Measurements from ENCODE around the gene ROPN1B.
"Not testable (repeated sequence)": the region's sequence is repeated elsewhere in the genome, so short reads cannot be mapped to it uniquely, and the experiment has no call there.

Gene ROPN1B

DNA sequence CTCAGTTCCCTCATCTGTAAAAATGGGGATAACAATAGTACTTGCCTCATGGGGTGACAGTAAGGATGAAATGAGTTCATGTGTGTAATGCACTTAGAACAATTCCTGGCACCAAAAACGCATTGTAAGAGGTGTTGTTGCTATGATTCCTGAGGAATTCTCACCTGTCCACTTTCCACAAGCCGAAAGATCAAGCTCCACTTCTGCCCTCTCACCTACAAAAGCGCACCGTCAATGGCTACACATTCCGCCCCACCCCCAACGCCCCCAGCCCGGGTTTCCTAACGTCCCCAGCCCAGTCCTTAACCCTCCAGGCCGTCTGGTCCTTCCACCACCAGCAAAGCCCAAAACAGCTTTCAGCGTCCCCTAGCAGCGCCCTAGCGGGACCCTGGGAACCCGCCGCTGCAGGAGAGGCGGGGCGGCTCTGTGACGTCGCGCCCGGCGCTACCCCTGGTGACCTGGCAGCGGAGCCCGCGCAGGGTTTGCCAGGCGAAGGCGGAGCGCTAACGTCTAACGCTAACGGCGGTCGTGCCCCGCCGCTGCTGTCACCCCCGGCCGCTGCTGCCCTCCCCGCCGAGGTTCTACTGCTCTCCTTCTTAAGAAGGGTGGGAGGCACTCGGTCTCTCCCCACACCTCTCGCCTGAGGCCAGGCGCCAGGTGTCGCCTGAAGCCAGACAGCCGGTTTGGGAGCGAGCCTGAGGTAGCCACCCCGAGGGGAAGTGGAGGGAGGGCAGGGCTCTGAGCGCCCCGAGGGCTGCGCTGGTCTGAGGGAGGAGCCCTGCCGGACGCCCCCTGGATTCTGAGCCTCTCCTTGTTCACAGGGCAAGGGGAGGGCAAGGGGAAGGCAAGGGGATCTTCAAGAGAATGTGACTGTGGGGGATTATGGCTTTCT, at the start of gene ROPN1B:
Gene ROPN1B, plus strand, starts transcription at position 478 of the 892 bp plus-strand sequence. CDS start 2,877 bp downstream, outside the sequence.
- not testable (repeated sequence) for DNase-seq

DNA sequence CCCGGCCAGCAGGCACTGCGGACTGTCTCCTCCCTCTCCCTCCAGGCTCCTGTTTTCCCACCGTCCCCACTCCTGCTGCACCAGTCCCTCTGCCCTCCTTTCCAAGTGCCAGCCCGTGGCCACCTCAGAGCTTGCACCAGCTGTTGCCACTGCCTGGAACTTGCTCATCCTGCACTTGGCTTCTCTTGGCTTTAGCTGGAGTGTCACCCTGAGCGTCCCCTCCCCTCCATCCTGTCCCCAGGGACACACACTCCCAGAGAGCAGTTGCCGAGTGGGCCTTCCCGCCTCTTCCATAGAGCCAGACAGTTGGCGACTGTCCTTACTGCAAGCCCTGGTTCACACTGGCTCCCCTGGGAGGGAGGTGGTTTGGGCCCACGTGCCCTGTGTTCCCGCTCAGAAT, 48.8 kb upstream of the ROPN1B start:
- DNase-seq = not testable (repeated sequence)

DNA sequence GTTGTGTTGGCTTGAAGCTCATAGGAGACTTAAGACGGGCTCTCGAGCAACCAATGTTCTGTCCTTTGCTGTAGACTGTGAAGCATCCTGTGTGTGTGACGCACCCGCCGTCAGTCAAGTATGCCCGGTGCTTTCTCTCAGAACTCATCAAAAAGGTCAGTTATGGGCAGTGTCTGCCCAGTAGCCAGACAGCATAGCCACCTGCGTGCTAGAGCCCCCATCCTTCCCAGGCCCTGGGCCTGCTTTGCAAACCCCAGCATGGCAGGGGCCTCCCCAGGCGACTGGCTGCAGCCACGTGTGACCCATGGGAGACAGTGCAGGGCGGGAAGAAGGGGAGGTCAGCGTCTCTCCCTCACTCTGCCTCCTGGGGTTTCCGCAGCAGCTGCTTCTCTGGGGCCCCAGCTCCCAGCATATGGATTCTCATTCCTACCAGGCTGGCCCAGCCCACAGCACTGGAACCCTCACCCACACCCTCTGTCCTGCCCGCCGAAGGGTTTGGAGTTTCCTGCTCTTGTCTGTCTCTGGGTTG, 48.2 kb upstream of the ROPN1B start:
- not testable (repeated sequence) for DNase-seq

DNA sequence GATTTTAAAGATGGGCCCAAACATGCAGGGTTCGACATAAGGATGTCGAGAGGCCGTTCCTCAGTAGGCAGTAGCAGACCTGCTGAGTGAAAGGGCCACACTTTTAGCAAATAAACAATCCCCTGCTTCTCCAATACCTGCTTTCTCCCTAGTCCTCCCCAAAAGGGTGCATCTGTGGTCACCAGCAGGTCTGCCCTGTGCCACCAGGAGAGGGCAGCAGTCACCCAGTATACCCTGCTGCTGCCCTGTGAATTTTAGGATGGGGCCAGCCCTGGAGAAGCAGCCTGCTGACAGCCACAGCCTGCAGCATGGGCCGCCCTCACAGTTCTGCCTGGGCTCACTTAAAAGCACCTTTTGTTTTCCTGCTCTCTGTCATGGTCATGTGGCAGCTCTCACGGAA, 47.3 kb upstream of the ROPN1B start:
- DNase-seq = peak; percentile 57

DNA sequence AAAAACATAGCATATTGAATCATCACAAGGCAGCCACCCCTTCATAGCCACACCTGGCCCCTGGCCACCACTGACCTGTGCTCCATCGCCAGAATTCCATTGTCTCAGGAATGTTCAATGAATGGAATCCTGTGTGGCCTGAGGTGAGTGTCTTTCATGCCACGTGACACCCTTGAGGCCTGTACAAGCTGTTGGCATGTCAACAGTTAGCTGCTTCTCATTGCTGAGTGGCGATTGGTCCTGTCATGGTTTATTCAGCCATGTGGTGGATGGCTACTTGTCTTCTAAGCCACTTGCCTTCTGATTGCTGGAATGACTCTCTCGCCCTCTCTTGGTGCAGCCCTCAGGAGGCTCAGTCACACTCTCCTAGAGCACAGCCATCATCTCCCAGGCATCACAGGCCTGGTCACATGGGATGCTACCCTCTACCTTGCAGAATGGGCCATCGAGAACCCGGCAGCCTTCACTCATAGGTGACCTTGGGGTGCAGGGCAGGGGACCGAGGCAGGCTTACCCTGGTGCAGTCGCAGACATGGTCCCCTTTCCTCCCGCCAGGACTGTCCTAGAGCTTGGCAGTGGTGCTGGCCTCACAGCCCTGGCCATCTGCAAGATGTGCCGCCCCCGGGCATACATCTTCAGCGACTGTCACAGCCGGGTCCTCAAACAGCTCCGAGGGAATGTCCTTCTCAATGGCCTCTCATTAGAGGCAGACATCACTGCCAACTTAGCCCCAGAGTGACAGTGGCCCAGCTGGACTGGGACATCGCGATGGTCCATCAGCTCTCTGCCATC, 45.5 kb upstream of the ROPN1B start:
- peak; percentile 58 for DNase-seq

DNA sequence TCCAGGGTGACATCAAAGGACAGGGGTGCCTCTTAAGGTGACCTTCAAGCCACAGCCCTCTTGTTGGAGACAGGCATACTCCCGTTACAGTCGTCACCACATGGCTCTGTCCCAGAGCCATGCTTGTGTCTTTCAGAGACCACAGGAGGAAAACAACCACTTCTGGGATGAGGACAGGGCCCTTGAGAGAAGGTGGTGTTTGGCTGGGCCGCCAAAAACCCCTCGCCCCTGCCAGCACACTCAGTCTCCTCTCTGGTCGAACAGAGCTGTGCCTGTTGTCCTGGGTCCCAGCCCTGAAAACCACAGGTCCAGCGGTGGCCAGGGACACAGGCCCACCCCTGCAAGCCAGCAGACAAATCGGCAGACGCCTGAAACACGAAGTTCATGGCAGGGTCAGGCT, 44.7 kb upstream of the ROPN1B start:
- not testable (repeated sequence) for DNase-seq

DNA sequence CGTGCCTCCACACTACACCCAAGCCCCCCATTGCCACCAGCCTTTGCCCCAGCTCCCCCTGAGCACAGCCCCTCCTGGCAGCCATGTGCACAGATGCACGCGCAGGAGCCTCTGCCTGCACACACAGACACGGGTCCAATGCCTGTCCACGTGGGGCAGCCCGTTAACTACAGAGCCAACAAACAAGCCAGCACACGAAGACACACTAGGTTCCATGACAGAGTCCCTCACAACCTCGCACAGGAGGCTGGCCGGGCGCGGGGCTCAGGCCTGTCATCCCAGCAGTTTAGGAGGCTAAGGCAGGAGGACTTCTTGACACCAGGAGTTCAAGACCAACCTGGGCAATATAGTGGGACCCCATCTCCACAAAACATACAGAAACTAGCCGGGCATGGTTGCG, 43.3 kb upstream of the ROPN1B start:
- not testable (repeated sequence) for DNase-seq

DNA sequence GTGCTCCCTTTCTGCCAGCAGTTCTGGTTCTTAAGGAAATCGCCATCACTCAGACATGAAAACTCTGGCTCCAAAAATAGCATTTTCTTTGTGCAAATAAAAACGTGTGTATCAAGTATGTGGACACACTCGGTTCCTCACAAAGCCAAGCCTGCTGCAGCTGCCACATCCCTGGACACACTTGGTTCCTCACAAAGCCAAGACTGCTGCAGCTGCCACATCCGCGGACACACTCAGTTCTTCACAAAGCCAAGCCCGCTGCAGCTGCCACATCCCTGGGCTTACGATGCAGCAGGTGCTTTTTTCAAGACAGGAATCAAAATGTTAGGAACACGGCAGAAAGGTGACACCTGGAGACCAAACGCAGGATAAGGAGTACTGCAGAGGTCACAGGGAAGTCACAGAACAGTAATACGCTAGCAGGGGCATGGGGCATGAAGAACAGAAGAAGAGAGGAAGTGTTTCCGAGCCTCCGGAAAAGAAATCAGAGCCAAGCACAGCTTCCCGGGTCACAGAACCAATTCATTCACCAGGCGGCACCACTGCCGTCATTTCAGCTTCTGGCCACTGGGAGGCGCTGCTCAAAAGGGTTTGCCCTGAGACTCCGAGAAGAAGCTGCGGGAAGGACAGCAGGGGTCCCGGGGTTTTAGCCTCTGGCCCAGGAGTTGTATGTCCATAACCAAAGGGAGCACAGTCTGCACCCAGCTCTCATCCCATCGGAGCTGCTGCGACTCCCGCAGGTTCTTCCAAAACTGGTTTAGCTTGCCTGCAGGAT, 40.0 kb upstream of the ROPN1B start:
- DNase-seq = peak; percentile 31

DNA sequence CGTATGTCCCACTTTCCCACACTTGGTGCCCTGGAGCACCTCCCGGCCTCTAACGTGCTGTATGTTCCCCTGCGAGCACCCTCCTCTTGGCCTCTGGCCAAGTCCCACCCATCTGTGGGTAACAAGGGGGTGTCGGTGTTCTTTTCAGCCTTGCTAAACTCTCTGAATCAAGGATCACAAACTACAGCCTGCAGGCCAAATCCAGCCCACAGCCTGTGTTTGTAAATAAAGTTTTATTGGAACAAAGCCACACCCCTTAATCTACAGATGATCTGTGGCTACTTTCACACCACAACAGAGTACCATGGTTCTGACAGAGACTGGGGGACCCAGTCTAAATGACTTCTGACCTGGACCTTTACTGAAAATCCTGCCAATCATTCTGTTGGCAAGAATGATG, 39.2 kb upstream of the ROPN1B start:
- not testable (repeated sequence) for DNase-seq

DNA sequence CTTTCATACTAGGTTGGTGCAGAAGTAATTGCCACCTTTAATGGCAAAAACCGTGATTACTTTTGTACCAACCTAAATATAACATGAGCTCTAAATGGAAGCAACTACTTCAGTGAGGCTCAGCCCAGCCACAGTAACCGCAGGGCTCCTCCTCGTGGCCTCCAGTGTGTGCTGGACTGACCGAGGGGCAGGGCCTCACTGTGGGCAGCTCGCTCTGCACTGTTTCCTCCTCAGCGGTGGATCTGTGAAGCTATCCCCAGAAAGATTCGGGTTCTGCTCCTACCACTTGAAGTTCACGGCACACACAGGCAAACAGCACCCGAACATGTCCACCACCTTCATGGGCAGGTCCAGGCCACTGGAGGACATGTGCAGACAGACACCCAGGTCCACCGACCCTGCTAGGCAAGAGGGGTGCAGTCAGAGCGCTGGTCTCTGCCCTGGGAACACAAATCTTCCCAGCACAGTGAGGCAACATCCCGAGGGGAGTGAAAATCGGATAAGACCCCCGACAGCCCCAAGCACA, 37.6 kb upstream of the ROPN1B start:
- DNase-seq = not testable (repeated sequence)

DNA sequence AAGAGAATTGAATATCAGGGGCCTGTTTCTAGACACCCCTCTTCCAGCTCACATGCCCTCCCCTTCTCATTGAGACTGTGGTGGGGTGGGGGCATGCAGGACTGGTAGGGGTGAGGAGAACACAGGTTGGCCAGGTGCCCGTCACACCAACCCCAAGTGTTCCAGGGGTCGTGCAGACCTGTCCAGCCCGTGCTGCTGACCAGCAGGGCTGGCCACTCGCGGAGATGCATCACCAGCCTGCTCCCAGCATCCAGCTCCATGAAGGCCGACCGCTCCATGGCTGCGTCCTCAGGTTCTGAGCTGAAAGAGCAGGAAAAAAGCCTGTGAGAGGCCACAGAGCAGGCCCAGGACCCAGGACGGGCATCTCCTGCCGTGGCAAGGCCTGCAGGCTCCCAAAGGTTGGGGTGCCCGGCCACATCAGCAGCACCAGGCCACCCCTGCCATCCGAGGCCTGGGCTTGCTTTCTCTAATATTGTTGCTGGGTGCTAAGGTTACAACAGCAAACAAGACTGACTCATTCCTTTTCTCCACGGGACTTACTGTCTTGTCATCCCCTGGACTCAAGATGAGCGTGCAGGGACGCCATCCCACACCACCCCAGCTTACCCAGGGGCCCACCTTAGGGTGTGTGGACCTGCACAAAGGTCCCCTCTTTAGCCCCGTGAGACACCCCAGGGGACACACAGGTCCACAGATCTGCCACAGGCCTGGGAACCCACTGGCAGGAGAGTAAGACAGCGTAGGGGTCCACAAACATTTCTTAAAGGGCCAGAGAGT, 35.4 kb upstream of the ROPN1B start:
- DNase-seq = peak; percentile 8

DNA sequence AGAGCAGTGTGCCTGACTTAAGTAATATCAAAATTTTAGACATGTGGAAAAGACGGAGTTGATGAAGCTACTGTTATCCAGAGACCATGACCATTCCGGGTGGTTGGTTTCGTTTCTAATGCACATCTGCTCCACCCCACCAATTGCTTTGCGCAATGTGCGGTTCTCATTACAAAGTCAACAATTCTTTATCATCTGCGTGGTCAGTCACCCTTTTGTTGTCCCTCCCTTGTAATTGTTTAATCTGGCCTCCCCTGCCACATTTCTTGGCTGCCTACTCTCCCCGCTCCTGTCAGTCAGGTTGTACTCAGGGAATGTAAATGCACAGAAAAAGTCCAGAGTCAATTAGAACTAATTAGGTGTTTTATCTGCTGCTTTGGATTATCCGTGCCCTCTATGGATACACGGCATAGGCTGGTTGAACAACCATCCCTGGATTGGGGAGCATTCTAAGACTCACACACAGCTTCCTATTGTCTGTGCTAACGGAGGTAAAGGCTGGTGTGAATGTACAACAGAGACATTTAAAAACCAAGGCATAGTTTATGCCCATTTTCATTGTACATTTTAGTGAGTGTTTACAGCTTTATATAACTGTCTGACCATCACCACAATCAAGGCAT, 33.6 kb upstream of the ROPN1B start:
- not testable (repeated sequence) for DNase-seq

DNA sequence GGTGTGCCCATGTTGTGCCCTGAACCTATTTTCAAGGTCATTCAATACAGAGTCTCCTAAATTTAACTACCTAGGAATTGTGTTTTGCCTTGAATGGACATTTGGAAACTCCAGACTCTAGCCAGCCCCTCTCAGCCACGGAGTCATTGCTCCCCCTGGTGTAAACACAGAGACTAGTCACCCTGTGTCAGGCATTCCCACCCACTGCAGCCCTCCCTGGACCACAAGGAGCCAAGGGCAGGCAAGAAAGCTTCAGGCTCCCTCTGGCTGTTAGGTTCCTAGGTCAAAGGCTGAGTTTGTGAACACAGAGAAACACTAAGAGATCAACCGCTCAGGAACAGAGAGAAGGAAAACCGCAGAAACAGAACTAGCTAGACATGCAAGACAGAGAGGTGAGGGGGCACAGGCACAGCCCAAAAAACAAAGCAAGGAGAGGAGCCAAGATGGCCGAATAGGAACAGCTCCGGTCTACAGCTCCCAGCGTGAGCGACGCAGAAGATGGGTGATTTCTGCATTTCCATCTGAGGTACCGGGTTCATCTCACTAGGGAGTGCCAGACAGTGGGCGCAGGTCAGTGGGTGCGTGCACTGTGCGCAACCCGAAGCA, 32.7 kb upstream of the ROPN1B start:
- DNase-seq = peak; percentile 7

DNA sequence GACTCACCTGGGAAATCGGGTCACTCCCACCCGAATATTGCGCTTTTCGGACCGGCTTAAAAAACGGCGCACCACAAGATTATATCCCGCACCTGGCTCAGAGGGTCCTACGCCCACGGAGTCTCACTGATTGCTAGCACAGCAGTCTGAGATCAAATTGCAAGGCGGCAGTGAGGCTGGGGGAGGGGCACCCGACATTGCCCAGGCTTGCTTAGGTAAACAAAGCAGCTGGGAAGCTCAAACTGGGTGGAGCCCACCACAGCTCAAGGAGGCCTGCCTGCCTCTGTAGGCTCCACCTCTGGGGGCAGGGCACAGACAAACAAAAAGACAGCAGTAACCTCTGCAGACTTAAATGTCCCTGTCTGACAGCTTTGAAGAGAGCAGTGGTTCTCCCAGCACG, 32.1 kb upstream of the ROPN1B start:
- DNase-seq = not testable (repeated sequence)

DNA sequence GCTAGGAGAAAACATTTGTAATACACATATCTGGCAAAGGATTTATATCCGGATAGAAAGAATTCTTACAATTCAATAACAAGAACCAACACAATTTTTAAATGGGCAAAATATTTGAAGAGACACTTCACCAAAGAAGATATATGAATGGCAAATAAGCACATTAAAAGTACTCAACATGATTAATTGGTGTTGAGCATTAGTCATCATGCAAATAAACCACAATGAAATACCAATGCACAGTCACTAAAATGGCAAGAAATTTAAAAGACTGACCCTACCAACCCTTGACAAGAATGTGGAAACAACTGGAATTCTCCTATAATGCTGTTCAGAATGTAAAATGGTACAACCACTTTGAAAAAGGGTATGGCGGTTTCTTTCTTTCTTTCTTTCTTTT, 21.2 kb upstream of the ROPN1B start:
- peak; percentile 61 for DNase-seq

DNA sequence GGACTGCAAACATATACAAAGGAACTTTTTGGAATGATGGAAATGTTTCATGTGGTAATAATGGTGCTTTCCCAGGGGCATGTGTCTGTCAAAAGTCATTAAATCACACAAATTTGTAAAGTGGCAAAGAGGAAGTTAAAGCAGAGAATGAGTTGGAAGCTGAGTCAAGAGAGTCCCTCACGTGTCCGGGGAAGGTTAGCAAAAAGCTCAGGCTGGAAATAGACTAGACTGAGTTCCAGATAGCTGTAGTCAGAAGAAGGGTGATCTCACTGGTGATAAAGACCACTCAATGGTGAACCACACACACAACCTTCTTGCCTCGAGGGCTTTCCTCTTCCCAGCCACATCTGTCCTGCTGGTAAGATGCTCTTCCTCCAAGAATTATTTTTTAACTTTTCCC, 20.1 kb upstream of the ROPN1B start:
- DNase-seq = peak; percentile 86

DNA sequence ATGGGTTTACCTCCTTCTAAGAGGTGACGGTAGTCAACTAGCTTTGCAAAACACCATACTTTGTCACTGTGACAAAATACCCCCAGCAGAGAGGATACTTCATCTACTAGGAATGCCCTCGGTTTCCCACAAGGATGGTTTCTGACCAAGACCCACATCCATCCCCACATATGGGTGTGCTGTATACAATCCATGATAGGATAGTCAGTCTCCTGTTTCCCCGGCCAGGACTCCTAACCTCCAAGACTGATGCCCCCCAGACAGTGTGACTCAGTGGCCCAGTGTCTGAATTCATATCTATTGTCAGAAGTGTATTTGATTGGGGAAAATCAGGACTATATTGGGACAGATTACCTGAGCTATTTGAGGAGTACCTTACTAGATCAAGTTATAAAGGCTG, 17.8 kb upstream of the ROPN1B start:
- peak; percentile 69 for DNase-seq

DNA sequence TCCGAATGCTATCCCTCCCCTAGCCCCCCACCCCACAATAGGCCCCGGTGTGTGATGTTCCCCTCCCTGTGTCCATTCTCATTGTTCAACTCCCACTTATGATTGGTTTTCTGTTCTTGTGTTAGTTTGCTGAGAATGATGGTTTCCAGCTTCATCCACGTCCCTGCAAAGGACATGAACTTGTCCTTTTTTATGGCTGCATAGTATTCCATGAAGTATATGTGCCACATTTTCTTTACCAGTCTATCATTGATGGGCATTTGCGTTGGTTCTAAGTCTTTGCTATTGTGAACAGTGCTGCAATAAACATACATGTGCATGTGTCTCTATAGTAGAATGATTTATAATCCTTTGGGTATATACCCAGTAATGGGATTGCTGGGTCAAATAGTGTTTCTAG, 12.0 kb upstream of the ROPN1B start:
- not testable (repeated sequence) for DNase-seq

DNA sequence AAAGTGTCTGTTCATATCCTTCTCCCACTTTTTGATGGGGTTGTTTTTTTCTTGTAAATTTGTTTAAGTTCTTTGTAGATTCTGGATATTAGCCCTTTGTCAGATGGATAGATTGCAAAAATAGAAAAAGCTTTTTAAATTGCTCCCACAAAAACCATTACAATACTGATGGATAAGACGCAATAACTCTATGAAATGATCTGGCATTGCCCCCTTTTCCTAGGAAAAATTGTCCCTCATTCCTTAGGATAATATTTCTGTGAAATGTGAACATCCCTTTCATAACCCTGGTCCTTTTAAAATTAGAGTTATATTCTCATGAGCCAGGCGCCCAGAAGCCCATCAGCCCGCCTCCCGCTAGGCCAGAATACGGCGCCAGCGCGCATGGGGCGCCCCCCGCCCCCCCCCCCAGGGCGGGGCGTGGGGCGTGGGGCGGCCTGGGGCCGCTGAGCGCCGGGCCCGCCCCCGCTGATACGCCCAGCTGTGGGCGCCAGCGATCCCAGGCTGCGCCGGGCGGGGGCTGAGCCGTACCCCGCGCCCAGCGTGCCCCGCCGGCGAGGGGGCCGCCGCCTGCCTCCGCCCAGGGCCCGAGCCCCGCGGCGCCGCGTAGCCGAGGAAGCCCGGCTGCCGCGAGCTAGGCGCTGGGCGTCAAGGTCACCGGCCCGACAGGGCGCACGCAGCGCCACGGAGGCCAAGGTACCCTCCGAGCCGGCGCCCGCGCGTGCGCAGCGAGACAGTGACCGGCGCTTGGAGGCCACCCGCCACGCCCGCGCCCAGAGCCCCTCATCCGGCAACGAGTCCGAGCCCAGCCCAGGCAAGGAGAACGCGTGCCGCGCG, 11.1 kb upstream of the ROPN1B start:
- DNase-seq = no peak

Data from EL (cell line).